ENCODE data around the gene EPHB1.

DNA sequence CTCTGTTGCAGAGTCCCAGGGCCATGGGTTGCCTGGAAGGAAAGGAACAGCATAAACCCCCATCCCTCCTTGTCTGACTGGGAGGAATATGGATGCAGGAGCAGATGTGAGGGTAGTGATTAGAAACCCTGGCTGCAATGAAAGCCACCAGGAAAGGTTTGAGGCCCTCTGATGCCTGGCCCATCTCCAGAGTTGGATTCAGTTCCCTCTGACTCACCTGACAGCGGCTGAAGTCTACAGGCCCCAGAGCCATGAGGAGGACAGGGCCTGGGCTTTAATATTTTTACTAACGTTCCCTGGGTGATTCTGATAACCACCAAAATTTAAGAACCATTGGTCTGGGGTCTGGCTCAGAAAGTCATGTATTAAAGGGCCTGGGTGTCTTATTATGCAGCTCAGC, 214.0 kb downstream of the EPHB1 start:
- no peak for TF ChIP-seq CTCF (IDR thresholded peaks at IDR 0.05 in 2 of 3, conservative IDR thresholded peaks at IDR 0.05 in 1 of 3; ENCODE audit: borderline replicate concordance in 1 of 3, insufficient read depth in 1 of 3, low read depth in 2 of 3, low read length in 2 of 3)
- no peak for TF ChIP-seq POLR2A (IDR thresholded peaks at IDR 0.05; ENCODE audit: borderline replicate concordance, extremely low read depth, insufficient read depth, insufficient read length)
- no peak for TF ChIP-seq ZBTB33 (IDR thresholded peaks at IDR 0.05; ENCODE audit: extremely low read depth, insufficient replicate concordance, low read length)
- TF ChIP-seq EZH2phosphoT487 (IDR thresholded peaks at IDR 0.05; ENCODE audit: borderline replicate concordance), result no peak
- TF ChIP-seq ZNF274 (IDR thresholded peaks at IDR 0.05; ENCODE audit: low read depth, low read length), result no peak
- no peak for TF ChIP-seq EZH2 (IDR thresholded peaks at IDR 0.05)
- TF ChIP-seq POLR2AphosphoS5 (IDR thresholded peaks at IDR 0.05; ENCODE audit: low read depth, low read length), result no peak
- TF ChIP-seq, protein P1, sequence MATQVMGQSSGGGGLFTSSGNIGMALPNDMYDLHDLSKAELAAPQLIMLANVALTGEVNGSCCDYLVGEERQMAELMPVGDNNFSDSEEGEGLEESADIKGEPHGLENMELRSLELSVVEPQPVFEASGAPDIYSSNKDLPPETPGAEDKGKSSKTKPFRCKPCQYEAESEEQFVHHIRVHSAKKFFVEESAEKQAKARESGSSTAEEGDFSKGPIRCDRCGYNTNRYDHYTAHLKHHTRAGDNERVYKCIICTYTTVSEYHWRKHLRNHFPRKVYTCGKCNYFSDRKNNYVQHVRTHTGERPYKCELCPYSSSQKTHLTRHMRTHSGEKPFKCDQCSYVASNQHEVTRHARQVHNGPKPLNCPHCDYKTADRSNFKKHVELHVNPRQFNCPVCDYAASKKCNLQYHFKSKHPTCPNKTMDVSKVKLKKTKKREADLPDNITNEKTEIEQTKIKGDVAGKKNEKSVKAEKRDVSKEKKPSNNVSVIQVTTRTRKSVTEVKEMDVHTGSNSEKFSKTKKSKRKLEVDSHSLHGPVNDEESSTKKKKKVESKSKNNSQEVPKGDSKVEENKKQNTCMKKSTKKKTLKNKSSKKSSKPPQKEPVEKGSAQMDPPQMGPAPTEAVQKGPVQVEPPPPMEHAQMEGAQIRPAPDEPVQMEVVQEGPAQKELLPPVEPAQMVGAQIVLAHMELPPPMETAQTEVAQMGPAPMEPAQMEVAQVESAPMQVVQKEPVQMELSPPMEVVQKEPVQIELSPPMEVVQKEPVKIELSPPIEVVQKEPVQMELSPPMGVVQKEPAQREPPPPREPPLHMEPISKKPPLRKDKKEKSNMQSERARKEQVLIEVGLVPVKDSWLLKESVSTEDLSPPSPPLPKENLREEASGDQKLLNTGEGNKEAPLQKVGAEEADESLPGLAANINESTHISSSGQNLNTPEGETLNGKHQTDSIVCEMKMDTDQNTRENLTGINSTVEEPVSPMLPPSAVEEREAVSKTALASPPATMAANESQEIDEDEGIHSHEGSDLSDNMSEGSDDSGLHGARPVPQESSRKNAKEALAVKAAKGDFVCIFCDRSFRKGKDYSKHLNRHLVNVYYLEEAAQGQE (IDR thresholded peaks at IDR 0.05; ENCODE audit: low read depth), result no peak
- TF ChIP-seq RAD21 (IDR thresholded peaks at IDR 0.05; ENCODE audit: low read depth), result no peak
- no peak for TF ChIP-seq JUND (IDR thresholded peaks at IDR 0.05)
- no peak for TF ChIP-seq EGR1 (IDR thresholded peaks at IDR 0.05; ENCODE audit: low read depth)
- no peak for TF ChIP-seq FOSL1 (IDR thresholded peaks at IDR 0.05; ENCODE audit: low read depth)

All from HCT116 (cell line).